GM19238 (cell line): ENCODE measurements around the gene CASTOR2.
"Not testable (repeated sequence)": the region's sequence is repeated elsewhere in the genome, so short reads cannot be mapped to it uniquely, and the experiment has no call there.

Experiments used
- DNase-seq: peaks from one replicate; pipeline ENCODE4 v3.0.0; 2011; ENCODE audit warnings: low spot score; ENCODE audit not compliant: insufficient read length

The CASTOR2 gene

DNA sequence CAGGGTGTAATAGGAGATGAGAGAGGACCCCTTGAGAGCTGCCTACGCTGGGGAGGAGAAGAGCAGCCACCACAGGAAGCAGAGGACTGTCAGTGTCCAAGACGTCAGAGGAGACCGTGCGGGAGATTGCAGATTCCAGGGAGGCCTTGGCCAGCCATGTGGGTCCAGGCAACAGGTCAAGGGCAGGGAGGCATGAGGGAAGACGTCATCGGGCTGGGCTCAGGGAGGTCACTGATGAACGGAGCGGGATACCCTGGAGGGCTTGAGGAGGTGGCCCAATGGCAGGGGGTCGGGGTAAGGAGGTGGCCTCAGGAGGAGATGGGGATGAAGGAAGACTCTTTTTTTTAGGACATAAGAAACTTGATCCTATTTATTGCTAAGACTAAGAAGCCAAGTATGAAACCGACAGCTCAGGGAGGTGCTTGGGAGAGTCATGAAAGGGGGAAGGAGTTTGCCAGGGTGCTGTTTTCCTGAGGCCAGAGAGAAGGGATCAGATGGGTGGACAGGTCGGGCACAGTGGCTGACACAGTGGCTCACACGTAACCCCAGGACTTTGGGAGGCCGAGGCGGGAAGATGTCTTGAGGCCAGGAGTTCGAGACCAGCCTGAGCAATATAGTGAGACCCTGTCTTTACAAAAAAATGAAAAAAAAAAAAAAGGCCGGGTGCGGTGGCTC is 30.5 kb downstream of the CASTOR2 start:
- DNase-seq = not testable (repeated sequence)

DNA sequence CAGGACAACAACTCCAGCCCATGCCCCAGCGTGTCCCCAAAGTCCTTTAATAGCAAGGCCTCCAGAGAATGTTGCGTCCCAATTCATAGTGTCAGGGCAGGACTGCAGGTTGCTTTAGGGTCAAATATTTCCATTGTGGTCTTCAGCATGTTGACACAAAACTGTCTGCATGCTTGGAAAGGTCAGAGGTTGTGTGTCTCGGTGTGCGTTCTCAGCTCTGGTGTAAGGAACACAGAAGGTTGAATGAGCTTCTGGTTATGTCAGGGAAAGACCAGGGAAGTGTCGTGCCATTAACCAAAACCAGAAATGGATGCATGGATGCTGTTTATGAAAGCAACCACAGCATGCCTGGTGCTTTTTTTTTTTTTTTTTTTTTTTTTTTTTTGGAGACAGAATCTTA is 31.9 kb downstream of the CASTOR2 start:
- DNase-seq = not testable (repeated sequence)

DNA sequence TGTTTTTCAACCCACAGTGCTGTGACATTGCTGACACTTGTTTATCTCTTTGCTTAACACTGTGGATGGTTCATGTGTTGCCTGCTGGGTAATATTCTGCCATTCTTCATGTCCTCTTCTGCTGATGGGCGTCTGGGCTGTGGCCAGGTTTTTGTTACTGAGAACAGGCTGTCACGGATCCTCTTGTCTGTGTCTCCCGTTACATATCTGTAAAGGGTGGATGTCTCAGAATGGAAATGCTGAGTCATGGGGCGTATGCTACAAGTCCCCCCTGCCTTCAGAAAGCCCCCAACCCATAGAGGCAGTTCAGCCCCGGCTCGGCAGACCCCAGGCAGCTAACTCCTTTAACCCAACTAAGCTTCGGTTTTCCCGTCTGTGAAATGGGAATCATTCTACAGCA is 33.3 kb downstream of the CASTOR2 start:
- not testable (repeated sequence) for DNase-seq

DNA sequence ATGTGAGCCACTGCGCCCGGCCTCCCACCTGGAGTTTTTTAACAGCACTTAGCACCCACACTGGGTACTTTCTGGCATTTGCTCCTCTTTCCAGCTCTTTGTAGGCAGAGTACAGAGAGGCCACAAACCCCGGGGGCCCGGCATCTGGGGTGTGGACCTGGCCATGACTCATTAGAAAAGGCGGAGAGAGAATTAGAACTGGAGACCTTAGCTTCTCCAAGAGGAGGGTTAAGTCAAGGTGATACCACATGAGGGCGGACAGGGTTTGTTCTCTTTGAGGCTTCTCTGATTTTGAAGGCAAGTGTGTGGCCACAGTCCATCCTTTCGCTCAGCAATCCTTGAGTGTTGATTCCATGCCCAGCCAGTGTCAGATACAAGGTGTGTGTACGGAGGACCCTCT is 36.9 kb downstream of the CASTOR2 start:
- DNase-seq = not testable (repeated sequence)

DNA sequence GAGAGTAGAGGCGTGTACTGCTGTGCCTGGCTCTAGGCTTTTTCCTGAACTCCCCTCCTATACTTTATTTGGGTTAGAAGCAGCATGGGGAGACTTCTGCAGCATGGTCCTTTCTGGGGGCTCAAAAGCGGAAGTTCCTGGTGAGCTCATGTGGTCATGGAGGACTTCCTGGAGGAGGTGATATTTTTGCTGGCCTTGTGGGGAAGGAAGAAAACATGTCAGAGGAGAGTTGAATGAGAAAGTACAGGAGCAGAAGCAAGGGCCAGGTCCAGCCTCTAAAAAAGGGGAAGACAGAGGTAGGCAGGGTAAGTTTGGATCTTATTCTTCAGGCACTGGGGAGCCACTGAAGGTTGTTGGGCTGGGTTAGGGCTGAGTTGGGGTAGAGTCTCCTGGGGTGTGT is 45.5 kb downstream of the CASTOR2 start:
- no peak for DNase-seq

DNA sequence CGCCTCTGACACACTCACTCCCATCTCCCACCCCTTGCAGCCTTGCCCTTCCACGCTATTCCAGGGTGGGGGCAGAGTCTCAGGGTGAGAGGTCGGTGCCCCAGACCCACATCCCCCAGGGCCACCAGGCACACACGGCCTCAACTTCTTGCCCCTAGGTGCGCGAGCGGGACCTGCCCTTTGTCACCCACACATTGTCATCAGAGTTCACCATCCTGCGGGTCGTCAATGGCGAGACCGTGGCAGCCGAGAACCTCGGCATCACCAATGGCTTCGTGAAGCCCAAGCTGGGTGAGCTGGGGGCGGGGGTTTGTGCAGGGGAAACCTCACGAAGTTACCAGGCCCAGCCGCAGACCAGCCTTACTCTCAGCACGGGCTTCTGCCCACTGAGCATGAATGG is 53.3 kb downstream of the CASTOR2 start:
- no peak for DNase-seq

DNA sequence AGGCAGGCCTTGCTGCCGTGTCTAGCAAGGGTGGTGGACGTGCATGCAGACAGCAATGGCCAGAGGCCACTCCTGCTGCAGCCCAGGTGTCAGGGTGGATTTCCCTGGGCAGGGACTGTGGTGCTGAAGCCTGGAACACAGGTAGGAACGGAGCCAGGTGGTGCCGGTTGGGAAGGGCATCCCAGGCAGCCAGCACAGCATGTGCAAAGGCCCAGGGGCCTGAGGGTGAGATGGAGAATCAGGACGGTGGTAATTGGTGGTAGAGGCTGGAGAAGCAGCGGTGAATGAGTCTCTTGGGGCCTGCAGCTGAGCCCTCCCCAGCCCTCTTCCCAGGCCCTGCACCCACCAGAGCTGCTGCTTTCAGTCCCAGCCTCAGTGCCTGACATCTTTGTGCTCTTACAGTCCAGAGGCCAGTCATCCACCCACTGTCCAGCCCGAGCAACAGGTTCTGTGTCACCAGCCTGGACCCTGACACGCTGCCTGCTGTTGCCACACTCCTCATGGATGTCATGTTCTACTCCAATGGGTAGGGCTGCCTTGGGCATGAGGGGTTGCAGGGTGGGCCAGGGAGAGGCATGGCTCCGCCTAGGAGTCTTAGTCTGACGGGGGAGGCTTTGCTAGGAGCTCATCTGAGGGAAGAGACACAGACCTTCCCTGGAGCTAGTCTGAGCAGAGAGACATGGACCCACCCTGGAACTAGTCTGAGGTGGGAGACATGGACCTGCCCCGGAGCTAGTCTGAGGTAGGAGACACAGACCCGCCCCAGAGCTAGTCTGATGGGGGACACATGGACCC is 54.3 kb downstream of the CASTOR2 start:
- no peak for DNase-seq

DNA sequence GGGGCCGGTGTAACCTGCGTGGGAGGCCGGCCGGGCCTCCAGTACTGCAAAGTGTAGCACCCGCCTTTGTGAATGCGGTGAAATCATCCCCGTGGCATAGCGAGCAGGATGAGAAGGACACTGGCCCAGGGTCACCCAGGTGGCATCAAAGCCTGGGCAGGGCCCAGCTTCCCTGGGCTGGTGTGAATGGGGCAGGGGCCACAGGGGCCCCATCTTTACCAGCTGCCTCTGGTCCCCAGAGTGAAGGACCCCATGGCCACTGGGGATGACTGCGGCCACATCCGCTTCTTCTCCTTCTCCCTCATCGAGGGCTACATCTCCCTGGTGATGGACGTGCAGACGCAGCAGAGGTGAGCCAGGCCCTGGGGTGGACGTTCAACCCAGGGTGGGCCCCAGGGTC is 55.3 kb downstream of the CASTOR2 start:
- DNase-seq = no peak

DNA sequence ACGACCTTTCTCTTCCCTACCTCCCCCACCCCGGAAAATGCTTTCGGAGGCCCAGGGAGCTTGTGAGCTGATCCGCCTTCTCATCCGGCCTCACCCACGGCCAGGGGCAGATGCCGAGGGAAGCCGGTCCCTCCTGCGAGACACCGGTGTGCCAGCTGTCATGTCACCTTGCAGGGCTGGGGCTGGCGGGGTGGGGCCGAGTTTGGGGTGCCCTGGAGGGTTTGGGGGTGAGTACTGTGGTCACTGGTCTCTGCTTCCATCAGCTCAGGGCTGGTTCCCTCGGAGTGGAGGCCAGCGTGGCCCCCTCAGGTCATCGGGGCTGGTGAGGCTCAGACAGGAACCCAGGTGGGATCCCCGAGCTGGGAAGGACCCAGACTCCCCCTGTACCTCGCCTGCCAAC is 60.4 kb downstream of the CASTOR2 start:
- no peak for DNase-seq

DNA sequence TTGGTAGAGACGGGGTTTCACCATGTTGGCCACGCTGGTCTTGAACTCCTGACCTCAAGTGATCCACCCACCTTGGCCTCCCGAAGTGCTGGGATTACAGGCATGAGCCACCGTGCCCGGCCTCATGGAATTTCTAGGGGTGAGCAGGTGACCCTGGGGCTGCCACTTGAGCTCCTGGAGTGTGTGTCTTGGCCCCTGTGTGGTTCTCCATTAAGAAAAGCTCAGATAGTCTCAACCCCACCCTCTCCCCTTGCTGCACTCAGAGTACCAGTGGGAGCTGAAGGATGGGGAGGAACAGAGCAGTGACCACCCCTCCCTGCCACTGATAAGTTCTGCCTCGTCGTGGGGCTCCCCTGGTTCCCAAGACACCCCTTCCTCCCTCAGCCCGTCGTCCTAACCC is 63.8 kb downstream of the CASTOR2 start:
- no peak for DNase-seq

DNA sequence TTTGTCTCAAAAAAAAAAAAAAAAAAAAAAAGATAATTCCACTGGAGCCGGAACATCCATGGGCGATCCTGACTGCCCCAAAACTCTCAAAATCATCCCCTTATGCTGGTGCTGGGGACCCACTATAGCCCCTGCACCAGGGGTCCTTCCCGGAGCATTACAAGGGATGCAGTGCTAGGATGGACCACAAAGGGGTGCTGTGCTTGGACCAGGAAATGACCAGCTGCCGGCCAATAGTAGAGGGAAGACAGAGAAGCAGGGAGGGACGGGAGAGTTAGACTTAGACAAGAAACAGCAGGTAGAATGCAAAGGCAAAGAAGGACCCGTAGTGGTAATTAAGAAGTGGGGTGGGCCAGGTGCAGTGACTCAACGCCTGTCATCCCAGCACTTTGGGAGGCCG is 68.6 kb downstream of the CASTOR2 start:
- no peak for DNase-seq

DNA sequence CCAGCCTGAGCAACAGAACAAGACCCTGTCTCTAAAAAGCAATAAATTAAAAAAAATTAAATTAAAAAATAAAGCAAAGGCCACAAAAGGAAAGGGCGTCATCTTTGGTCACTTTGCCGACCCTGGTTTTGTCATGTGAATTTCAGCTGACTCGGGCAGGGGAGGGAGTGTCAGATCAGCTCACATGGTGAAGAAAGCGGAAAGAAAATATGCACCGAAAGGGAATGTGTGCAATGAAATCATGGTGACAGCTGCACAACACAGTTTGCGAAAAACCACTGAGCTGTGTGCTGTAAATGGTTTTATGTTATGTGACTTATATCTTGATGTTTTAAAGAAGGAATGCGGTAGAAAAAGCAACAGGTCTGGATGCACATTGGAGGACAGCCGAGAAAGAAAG is 69.3 kb downstream of the CASTOR2 start:
- no peak for DNase-seq

DNA sequence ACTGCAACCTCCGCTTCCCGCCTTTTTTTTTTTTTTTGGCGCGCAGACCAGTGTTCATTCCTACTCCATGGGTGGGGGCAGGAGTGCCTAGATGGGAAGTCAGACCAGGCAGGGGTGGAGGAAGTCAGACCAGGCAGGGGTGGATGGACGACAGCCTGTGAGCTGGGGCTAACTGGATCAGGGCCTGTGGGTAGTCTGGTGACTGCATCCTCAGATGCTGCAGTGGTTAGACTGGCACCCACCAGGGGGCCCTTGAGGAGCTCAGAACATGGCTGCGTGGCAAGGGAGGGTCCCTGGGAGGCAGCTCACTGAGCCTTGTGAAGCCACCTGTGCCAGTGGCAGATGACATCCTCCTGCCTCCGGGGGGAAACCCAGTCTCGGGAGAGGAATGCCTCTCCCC is 74.0 kb downstream of the CASTOR2 start:
- DNase-seq = no peak

DNA sequence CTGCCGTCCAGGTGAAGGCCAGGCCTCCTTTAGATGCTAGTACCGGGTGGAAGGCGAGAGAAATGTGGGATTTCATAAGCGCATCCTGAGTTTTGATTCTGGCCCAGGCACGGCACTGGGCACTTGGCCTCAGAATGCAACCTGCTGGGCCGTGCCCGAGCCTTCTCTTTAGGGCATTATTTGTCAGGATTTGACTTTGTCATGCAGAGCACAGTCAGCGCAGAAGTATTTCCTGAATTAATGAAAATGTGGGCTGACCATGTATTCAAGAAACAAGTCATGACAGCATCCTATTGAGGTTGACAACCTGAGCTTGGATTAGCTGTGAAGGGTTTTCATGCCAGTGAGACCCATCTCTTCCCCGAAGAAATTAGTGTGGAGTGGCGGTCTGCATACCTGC is 74.7 kb downstream of the CASTOR2 start:
- no peak for DNase-seq

DNA sequence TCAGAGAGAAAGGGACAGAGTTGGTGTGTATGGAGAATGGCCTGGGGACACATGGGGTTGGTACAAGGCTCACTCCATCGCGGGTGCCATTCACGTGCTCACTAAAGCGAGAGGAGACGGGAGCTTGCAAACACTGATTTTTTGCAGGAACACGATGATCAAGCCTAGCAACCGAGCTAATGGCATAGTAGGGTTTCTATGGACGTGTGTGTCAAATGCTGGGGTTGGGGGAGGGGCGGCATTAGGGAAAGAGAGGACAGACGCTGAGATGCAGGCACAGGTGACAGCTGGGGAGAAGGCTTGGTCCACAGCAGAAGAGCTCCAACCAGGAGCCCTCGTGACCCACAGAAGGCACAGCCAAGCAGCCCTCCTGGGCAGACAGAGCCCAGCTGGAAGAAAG is 75.2 kb downstream of the CASTOR2 start:
- no peak for DNase-seq

DNA sequence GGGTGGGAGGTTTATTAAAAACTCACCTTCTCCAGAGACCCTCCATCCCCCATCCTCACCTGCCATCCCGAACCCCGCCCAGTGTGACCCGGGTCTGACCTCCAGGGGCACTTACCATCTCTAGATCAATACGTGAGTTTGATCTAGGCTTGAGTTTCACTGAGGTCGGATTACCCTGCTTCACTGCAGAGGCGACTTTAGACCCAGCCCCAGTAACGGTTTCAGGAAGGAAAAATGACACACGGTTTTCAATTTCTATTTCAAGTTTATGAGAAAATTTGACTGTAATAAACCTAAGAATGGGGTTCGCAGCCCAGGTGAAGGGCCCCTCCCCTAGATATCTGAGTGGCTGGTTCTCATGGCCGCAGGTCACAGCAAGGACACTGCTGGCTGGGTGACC is 76.0 kb downstream of the CASTOR2 start:
- DNase-seq = no peak

DNA sequence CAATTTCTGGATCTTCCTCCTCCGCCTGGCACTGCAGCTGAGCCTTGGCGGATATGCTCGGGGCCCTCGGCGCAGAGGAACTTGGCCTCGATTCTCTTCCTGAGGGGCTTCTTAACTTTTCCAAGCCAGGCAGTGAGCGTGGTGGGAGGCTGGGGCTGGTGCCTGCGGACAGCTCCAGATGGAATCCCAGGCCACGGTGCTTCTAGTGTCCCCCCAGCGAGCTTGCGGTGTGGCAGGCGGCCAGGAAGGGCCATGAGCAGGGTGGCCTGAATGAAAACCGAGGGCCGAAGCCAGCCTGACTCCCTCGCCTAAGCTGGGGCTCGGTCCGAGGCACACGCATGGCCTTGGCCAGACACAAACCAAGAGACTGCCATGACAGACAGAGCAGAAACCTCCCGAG is 77.8 kb downstream of the CASTOR2 start:
- no peak for DNase-seq

DNA sequence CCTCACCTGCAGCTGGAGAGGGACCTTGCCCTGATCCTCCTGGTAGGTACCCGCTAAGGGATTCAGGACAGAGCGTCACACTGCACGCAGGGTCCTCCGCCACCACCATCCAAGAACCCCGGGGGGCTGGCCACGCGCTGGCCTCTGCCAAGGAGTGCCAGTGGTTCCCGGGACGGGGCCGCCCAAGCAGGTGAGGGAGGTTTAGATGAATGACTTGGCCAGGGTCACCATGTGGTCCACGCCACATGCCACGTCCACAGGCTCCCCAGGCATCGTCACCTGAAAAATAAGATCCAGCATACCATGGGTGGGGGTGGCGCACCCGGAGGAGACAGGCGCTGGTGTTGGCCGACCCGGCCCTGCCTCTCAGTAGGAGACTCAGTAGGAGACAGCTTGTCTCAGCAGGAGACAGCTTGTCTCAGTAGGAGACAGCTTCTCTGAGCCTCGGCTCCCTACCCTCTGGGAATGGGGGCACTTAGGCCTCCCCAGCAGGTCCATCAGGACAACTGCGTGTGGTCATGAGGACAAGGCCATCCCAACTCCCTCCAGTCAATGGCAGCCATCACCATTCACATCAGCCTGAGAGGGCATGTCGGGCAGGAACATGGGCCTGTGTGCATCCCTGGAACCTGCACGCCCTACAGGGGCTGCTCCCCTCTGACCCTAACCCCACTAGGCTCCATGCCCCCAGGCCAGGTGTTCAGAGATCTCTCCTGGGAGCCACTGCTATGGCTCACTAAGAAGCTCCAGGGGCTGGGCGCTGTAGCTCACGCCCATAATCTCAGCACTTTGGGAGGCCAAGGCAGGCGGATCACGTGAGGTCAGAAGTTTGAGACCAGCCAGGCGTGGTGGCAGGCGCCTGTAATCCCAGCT is 78.6 kb downstream of the CASTOR2 start:
- no peak for DNase-seq

DNA sequence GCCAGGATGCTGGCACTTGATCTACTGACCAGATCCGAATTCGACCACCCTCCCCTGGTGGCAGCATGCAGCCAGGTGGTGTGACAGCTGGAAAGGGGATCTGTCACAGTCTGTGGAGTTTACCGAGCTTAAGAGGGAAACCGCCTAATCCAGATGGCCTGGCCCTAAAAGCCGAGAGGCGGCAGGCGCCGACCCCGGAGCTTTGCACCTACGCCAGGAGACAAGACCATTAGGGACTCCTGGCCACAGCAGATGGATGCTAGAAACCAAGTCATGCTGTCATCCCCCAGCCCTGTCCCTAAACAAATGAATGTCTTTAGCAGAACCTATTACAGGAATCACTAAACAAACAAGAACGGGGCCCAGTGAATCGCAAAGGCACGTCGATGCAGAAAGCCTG is 81.4 kb downstream of the CASTOR2 start:
- no peak for DNase-seq

DNA sequence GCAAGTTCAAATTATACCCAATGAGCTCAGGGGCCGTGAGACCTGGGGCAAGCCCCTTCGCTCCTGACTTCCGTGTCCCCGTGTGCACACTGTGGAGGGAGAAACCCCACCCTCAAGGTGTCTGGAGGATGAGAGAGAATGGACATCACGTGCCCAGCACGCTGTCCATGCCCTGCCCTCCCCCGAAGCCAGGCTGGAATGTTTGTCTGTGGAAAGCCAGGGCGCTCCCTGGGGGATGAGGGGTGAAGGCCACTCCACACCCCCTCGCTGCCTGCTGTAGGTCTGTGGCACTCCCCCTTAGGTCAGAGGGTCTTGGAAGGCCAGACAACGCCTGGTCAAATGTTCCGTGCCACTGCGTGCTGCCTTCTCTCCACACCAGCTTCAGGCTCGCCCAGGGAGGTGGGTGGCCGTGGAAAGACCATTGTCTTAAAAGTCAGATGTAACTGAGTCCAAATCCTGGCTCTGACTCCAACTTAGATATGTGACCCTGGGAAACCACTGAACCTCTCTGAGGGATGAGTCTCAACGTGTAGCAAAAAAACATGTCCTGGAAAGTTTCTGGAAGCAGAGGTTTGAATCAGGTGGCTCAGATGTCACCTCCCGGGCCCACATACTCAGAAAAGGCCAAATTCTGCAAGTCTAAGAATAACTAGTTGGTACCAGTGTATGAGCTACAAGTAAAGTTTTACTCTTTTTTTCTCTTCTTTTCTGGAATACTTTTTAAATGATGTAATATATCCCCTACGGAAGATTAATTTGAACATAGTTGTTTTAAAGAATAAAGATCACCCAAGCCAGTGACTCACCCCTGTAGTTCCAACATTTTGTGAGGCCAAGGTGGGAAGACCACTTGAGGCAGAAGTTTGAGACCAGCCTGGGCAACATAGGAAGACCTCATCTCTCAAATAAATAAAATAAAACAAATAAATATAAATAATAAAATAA is 84.2 kb downstream of the CASTOR2 start:
- no peak for DNase-seq

DNA sequence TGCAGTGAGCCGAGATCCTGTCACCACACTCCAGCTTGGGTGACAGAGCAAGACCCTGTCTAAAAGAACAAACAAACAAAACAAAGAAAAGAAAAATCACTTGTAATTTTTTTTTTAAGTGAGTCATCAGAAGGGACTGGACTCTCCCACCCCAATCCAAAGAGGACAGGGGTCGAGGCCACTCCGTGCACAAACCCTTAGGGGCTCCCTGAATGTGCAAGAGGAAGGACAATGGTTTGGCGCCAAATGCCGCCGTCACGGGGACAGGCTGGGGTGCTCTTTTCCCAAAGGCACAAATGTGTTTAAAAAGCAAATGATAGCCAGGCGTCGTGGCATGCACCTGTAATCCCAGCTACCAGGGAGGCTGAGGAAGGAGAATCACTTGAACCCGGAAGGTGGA is 85.3 kb downstream of the CASTOR2 start:
- DNase-seq = no peak
